HG02884 (cell line): ENCODE results near the gene HAGH.

Experiments
- ATAC-seq: cut with Tn5 transposase; IDR thresholded peaks from one replicate; pipeline ENCODE4 v1.9.1; 2021; ENCODE audit warnings: mild to moderate bottlenecking, moderate library complexity; ENCODE audit not compliant: unreplicated experiment

HAGH gene

GRCh38 chr16:1765826-1766225, 60.8 kb downstream of the HAGH start:
- no peak for ATAC-seq

DNA sequence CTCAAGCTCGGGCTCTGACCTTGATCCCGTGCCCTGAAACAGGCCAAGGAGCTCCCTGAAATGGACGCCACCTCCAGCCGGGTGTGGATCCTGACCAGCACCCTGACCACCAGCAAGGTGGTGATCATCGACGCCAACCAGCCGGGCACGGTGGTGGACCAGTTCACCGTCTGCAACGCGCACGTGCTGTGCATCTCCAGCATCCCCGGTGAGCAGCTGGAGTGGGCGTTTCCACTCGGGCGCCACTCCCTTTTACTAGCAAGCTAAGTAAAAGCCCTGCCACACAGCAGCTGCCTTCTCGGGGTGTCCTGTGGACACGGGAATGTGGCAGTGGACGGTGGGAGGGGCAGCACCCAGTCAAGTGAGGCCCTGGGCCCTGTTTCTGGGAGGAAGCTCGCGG, 61.7 kb downstream of the HAGH start:
- no peak for ATAC-seq

GRCh38 chr16:1763521-1764511, 62.8 kb downstream of the HAGH start:
- ATAC-seq: no peak

GRCh38 chr16:1762879-1763520, 63.6 kb downstream of the HAGH start:
- no peak for ATAC-seq

DNA sequence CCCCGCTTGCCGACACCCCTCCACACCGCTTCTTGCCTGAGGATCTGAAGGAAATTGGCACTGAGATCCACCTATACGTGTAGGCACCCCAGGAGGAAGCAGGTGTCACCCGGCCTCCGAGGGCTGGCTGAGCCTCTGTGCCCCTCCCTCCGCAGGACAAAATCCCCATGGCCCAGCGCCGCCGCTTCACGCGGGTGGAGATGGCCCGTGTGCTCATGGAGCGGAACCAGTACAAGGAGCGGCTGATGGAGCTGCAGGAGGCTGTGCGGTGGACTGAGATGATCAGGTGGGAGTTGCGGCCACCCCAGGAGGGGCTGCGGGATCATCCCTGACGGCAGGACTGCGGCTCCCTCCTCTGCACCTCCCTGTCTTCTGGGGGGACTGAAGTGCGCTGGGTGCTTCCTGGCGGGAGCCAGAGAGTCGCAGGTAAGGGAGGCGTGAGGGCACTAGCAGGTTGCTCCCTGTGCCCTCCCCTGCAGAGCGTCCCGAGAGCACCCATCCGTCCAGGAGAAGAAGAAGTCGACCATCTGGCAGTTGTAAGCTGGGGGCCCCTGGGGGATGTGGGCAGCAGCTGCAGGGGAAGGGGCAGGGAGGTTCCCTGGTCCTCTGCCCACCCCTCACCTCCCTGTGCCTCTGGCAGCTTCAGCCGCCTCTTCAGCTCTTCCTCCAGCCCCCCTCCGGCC, 64.3 kb downstream of the HAGH start:
- ATAC-seq: no peak

DNA sequence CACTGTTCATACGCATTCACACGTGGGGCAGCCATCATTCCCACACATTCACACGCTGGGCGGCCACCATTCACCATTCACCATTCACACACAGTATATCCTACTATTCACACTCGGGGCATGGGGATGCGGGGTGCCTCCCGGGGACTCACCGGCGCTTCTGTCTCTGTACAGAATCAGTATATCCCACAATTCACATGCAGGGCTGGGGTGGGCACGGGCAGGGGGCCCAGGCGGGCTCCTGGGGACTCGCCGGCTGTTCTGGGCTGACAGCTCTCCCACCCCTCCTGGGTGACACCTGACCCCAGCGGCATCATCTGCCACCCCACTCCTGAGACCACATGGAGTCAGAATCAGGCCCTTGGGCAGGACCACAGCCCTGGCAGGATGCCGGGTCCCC, 64.9 kb downstream of the HAGH start:
- ATAC-seq: no peak

- no peak for ATAC-seq
Observed at GRCh38 chr16:1760911-1761310, 65.7 kb downstream of the HAGH start.

DNA sequence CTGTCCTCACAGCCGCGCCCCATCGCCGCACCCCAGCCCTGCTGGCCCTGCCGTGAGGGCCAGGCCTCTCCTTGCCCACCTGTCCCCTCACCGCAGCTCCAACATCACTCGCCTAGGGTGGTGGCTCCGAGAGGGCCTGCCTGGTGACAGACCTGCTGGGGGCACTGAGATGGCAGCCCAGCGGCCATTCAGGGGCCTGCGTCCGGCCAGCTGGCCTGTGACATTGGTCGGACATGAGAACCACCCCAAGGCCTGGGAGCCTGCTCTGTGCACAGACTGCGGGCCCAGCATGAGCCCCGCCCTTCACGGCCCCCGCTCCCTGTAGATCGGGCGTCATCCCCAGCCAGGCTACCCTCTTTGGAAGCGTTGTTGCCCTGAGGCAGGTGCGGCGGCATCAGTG, 67.1 kb downstream of the HAGH start:
- ATAC-seq: no peak

- no peak for ATAC-seq
Observed at GRCh38 chr16:1758923-1759322, 67.7 kb downstream of the HAGH start.

DNA sequence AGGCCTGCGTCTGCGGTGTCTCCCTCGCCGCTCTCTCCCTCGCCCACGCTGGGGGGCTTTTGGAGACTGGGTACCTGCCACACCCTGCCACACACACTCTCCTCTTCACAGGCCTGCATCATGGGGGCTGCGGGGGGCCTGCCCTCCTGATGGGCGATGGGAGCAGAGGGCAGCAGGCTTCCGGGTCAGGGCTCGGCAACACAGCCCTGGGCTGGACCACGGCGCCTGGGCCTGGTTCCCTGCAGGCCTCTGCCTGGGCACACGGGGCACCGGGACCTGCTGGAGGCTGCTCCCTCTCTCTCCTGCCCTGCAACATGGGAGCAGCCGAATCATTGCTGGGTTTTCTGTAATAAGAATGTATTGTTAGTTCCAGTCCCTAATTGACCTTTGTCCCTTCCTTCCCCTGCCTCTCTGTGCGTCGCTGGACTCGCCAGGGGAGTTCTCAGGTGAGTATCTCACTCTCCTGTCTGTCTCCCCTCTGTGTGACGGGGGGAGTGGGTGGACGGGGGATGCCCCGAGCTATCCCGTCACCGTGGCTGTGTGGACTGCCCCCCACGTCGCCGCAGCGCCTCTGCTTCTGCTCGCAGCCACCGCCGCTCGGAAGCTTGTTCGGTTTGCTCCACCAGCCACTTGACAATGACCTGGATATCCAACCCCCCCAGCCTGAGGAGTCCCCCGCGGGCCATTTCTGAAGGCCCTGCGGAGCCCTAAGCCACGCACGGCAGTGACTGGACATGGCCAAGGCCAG, 68.7 kb downstream of the HAGH start:
- no peak for ATAC-seq
